ENCODE results near the gene BLACAT1.

BLACAT1 gene

DNA sequence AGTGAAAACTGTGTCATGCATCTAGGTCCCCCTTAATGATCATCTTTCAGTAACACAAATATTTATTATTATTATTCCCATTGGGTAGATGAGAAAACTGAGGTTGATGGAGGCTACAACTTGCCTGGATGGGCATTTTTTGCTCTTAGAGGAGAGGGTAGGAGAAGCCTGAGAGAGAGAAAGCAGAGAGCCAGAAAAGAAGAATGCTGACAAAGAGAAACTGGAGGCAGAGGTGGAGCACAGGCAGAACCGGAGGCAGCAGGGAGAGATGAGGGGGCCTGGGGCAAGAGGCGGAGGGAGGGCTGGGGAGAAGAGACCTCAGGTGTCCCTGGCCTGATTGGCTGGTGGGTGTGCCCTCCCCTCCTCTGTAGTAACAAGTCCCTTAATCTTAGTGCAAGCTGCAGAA lies 4.1 kb downstream of the BLACAT1 start:
- Mint-ChIP-seq H3K9me3 (no peaks in the 10 kb centered on the region), H3K4me1 (peaks cover 50% of the 10 kb centered on the region), H3K36me3 (no peaks in the 10 kb centered on the region), H3K27ac (no peak overlapping the region), H3K4me3 (no peak overlapping the region)
- ATAC-seq (no peak), DNase-seq (ENCODE audit: low spot score in 2 of 2) (no peak)

GRCh38 chr1:205451202-205451601 lies 4.6 kb downstream of the BLACAT1 start:
- H3K4me3 Mint-ChIP-seq, result no peak overlapping the region
- DNase-seq (ENCODE audit: low spot score in 2 of 2) (no peak), ATAC-seq (no peak)
- peak overlapping the region; percentile 99 for H3K27ac Mint-ChIP-seq
- no peaks in the 10 kb centered on the region for H3K36me3 Mint-ChIP-seq
- H3K9me3 Mint-ChIP-seq, result no peaks in the 10 kb centered on the region
- peaks cover 45% of the 10 kb centered on the region for H3K4me1 Mint-ChIP-seq

- ATAC-seq, result no peak
- DNase-seq (ENCODE audit: low spot score in 2 of 2), result no peak
- H3K36me3 Mint-ChIP-seq, result no peaks in the 10 kb centered on the region
- peak overlapping the region; percentile 99 for H3K27ac Mint-ChIP-seq
- H3K9me3 Mint-ChIP-seq, result no peaks in the 10 kb centered on the region
- H3K4me1 Mint-ChIP-seq, result peaks cover 39% of the 10 kb centered on the region
- peak overlapping the region; percentile 85 for H3K4me3 Mint-ChIP-seq
These were observed 5.4 kb downstream of the BLACAT1 start for GRCh38 chr1:205450448-205450847.

DNA sequence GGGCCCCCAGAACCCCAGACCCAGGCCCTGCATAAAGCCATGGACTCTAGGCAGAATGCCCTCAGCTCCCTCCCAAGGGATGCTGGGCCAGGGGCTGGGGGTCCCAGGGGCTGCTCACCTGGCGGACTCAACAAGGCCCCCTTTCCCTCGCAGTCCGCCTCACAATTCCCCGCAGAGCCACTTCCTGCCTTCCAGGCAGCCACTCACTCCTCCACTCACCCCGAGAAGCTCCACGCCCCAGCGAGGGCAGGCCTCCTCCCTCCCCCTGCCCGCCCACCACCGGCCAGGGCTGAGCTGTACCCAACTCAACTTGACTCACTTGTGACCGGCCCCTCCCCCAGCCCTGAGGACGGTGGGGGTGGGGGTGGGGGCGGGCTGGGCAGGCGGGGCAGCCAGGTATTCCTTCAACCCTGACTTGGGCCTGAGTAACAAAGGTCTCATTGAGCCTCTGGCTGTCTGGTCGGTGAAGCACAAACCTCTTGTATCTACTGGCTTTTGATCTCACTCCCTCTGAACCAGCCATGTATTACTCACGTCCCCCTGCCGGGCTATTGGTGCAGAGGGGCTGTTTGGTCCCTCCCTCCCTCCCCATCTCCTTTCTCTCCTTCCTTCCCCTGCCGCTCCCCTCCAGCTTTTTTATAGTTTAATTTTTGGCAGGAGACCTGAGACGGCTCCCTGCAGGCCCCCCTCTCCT lies 5.9 kb downstream of the BLACAT1 start:
- H3K27ac Mint-ChIP-seq, result peak overlapping the region; percentile 99
- H3K9me3 Mint-ChIP-seq, result no peaks in the 10 kb centered on the region
- H3K4me3 Mint-ChIP-seq, result peak overlapping the region; percentile 85
- no peaks in the 10 kb centered on the region for H3K36me3 Mint-ChIP-seq
- DNase-seq (ENCODE audit: low spot score in 2 of 2) (peak; percentile 55 to 79), ATAC-seq (peak; percentile 95)
- H3K4me1 Mint-ChIP-seq, result peaks cover 39% of the 10 kb centered on the region

DNA sequence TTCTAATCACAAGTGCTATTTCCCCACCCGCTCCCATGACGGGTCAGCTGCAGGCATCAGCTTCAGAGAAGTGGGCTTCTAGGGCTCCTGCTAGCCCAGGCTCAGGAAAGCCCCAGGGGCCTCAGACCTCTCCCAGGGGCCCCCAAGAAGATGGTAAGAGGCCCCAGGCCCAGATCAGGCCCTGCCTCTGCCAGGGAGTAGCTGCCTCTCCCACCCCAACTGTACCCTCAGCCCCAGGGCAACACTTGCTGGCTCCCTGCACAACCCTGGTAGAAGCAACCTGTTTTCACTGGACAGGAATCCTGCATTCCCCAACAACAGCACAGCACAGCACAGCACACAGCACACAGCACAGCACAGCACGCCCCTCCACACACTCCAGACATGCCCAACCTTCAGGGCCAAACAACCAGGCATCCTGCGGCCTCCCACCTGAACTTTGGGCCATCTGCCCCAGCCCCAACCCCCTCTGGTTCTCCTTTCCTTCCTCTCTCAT lies 6.5 kb downstream of the BLACAT1 start:
- peak; percentile 9 for ATAC-seq
- H3K4me3 Mint-ChIP-seq, result peak overlapping the region; percentile 85
- peak overlapping the region; percentile 99 for H3K27ac Mint-ChIP-seq

DNA sequence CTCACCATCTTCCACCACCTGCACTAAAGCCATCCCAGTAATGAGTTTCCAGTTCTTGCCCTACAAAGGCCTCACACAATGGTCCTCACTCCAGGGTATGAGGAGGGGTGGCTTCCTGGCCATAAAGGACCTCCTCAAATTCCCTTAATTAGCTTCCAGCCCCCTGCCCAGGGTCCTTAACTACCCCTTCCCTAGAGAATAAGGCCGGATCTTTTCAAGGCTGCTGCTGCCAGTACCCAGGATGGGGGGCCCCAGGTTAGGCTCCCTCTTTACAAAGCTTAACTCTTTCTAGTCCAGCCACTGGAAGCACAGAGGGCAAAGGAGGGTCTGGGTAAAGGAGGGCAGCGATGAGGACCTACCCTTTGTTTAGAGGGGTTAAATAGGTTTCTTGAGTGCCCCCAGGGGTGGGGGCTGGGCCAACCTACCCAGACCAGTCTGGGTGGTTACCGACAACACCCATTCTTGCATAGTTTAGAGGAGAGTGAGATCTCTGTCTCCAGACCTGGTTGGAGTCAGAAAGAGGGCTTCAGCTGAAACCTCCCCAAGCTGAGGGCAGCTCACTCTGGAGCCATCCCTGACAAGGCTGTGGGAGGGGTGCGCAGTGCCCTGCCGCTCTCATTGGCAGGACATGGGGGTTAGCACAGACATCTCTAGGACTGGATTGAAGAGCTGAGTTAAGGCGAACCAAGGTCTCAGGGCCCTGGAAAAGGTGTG lies 7.1 kb downstream of the BLACAT1 start:
- DNase-seq (ENCODE audit: low spot score in 2 of 2) (no peak), ATAC-seq (no peak)
- H3K9me3 Mint-ChIP-seq, result no peaks in the 10 kb centered on the region
- H3K4me3 Mint-ChIP-seq, result peak overlapping the region; percentile 85
- no peaks in the 10 kb centered on the region for H3K36me3 Mint-ChIP-seq
- H3K27ac Mint-ChIP-seq, result peak overlapping the region; percentile 99
- peaks cover 47% of the 10 kb centered on the region for H3K4me1 Mint-ChIP-seq

More for the DNA sequence above, 6.5 kb downstream of the BLACAT1 start:
- H3K4me1 Mint-ChIP-seq, result peaks cover 41% of the 10 kb centered on the region
- DNase-seq (ENCODE audit: low spot score in 2 of 2), result no peak
- no peaks in the 10 kb centered on the region for H3K9me3 Mint-ChIP-seq
- H3K36me3 Mint-ChIP-seq, result no peaks in the 10 kb centered on the region

GRCh38 chr1:205447457-205448341 lies 8.1 kb downstream of the BLACAT1 start:
- no peak for ATAC-seq

DNA sequence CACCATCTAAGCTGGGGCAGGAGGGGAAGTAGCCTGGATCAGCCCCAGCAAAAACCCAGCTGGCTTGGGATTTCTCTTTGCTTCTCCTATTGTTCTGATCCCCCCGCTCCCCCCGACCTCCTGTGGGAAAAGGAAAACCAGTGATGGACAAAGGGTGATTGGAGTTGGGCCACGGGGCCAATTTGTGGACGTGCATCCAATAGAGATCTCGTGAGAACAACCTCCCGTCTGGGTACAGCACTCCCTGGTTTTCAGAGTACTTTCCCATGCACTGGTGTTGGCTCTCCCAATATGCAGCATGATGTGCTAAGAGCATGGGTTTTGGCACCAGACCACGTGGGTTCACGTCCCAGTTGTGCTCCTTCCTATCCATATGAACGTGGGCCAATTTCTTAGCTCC lies 9.0 kb downstream of the BLACAT1 start:
- no peak for DNase-seq (ENCODE audit: low spot score in 2 of 2)
- no peaks in the 10 kb centered on the region for H3K36me3 Mint-ChIP-seq
- no peaks in the 10 kb centered on the region for H3K9me3 Mint-ChIP-seq
- no peak for ATAC-seq
- H3K4me1 Mint-ChIP-seq, result peaks cover 54% of the 10 kb centered on the region
- no peak overlapping the region for H3K4me3 Mint-ChIP-seq
- no peak overlapping the region for H3K27ac Mint-ChIP-seq

More at GRCh38 chr1:205447457-205448341, 8.1 kb downstream of the BLACAT1 start:
- H3K36me3 Mint-ChIP-seq, result no peaks in the 10 kb centered on the region
- no peak for DNase-seq (ENCODE audit: low spot score in 2 of 2)
- no peaks in the 10 kb centered on the region for H3K9me3 Mint-ChIP-seq
- no peak overlapping the region for H3K27ac Mint-ChIP-seq
- peaks cover 50% of the 10 kb centered on the region for H3K4me1 Mint-ChIP-seq
- H3K4me3 Mint-ChIP-seq, result no peak overlapping the region

GRCh38 chr1:205445646-205445935 lies 10.3 kb downstream of the BLACAT1 start:
- no peak for DNase-seq (ENCODE audit: low spot score in 2 of 2)
- Mint-ChIP-seq H3K36me3 (peaks cover 5% of the 10 kb centered on the region), H3K9me3 (no peaks in the 10 kb centered on the region), H3K27ac (no peak overlapping the region), H3K4me3 (no peak overlapping the region), H3K4me1 (peaks cover 57% of the 10 kb centered on the region)
- ATAC-seq, result no peak

- no peak overlapping the region for H3K4me3 Mint-ChIP-seq
- DNase-seq (ENCODE audit: low spot score in 2 of 2), result no peak
- H3K9me3 Mint-ChIP-seq, result no peaks in the 10 kb centered on the region
- no peak for ATAC-seq
- peaks cover 57% of the 10 kb centered on the region for H3K4me1 Mint-ChIP-seq
- peaks cover 5% of the 10 kb centered on the region for H3K36me3 Mint-ChIP-seq
- peak overlapping the region; percentile 67 for H3K27ac Mint-ChIP-seq
These were observed 10.8 kb downstream of the BLACAT1 start for GRCh38 chr1:205444931-205445645.

DNA sequence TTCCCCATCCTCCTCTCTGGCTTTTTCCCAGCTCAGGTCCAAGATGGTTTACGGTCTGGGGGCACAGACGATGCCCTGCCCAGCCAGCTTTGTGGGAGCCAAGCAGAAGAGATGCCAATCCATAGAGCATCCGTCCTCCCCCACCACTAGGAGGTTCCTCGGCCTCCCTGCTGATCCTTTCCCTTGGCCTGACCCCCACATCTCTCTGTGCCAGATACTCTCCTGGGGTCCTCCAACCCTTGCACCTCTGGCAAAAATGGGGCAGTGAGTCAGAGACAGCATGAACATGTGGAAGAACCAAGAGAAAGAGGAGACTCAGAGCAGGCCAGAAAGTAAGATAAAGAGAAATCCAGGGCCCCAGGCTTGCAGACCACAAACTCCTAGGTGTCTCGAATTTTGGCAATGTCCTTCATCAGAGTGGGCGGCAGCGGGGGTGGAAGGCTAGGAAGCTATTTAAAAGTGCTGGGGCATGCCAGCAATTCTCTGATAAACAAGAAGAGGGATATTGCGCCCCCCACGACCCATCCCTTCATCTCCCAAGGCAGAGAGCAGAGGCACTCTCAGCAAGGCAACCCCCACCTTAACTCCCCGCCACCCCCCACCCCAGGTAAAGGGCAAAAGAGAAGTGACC lies 11.4 kb downstream of the BLACAT1 start:
- H3K27ac Mint-ChIP-seq, result peak overlapping the region; percentile 67
- no peaks in the 10 kb centered on the region for H3K9me3 Mint-ChIP-seq
- no peak for ATAC-seq
- peaks cover 57% of the 10 kb centered on the region for H3K4me1 Mint-ChIP-seq
- DNase-seq (ENCODE audit: low spot score in 2 of 2), result no peak
- H3K4me3 Mint-ChIP-seq, result no peak overlapping the region
- peaks cover 5% of the 10 kb centered on the region for H3K36me3 Mint-ChIP-seq

DNA sequence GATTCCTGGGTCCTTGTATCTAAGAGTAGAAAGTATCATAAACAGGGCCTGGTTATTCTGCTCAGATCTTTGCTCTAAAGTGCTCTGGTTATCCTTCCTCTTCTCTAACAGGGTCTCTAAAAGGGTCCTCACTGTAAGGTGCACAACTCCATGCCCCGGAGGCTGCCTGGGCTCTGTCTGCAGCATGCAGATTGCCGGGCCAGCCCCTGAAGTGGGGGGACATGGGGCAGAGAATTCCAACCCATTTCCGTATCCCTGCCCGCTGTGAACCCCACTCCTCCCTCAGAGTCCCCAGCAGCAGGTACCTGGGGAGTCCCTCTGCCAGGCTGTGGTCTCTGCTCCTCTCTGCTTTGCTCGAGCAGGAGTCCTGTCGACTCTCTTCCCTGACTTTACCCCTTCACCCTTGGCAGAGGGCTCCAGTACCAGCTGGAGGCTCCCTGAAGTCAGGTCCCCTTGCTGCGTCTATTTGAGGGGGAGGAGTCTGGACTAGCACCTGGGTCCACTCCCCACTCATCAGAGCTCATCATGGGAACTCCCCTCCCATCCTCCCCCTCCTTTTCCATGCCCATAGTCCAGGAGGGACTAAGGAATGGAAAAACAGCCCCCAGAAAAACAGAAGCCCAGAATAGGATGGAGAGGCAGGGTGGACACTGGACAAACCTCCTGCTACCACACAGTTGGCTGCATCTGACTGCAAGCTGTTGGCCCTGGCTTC lies 12.1 kb downstream of the BLACAT1 start:
- H3K36me3 Mint-ChIP-seq, result peaks cover 5% of the 10 kb centered on the region
- no peaks in the 10 kb centered on the region for H3K9me3 Mint-ChIP-seq
- peaks cover 55% of the 10 kb centered on the region for H3K4me1 Mint-ChIP-seq
- H3K4me3 Mint-ChIP-seq, result no peak overlapping the region
- peak overlapping the region; percentile 67 for H3K27ac Mint-ChIP-seq
- DNase-seq (ENCODE audit: low spot score in 2 of 2), result no peak
- ATAC-seq, result no peak

DNA sequence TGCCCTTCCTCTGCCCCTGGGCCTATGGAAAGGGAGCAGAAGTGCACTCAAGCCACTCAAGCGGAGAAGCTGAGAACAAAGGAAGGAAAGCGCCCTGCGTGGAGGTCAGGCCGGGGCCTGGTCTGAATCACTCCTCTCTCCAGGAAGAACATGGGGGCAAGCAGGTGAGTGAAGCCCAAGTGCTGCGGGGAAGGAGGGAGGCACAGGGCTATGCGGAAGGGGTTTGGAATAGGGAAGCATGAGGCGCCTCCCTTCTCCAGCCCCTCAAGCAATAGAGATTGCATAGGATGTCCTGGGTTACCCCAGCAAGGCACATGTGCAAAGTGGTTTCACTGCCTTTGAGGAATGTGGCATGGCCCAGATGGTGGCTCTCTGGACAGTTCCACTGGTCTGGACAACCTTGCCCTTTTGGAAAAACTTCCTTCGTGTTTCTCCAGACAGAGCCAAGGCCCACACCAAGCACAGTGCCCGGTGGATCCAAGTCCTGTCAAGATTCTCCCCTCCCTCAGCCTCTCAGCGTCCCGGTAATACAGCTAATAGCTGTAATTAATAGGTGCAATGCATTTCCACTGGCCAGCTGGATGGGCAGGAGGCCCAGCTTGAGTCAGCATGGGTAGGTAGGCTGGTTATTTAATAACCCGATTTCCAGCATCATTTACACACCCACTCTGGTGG lies 13.7 kb downstream of the BLACAT1 start:
- H3K4me3 Mint-ChIP-seq, result no peak overlapping the region
- peaks cover 52% of the 10 kb centered on the region for H3K4me1 Mint-ChIP-seq
- peaks cover 5% of the 10 kb centered on the region for H3K36me3 Mint-ChIP-seq
- ATAC-seq (no peak), DNase-seq (ENCODE audit: low spot score in 2 of 2) (no peak)
- no peak overlapping the region for H3K27ac Mint-ChIP-seq
- no peaks in the 10 kb centered on the region for H3K9me3 Mint-ChIP-seq

DNA sequence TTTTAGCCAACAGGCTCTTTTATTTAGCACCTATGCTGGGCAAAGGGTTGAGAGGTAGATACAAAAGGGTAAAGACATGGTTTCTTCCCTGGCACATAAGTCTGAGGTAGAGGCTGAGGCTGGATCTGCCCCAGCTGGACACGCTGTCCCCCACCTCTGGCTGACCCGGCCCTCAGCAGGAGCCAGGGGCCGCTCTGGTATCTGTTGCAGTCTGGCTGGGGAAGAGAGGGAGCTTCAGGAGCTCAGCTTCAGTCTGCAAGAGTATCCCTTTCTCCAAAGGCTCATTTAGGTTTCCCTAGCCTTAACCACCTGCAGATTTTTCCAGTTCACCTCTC lies 14.2 kb downstream of the BLACAT1 start:
- no peaks in the 10 kb centered on the region for H3K9me3 Mint-ChIP-seq
- peak overlapping the region; percentile 78 for H3K4me3 Mint-ChIP-seq
- peaks cover 54% of the 10 kb centered on the region for H3K4me1 Mint-ChIP-seq
- H3K27ac Mint-ChIP-seq, result peak overlapping the region; percentile 91
- H3K36me3 Mint-ChIP-seq, result peaks cover 5% of the 10 kb centered on the region
- ATAC-seq, result no peak
- no peak for DNase-seq (ENCODE audit: low spot score in 2 of 2)
